Fibroblast of skin of right quadriceps (primary cell): Measurements from ENCODE around the gene B3GNT9.
A peak's percentile ranks its signal among the peaks of the same experiment; 100 is the strongest.

Experiments used
- DNase-seq: peaks from one replicate; pipeline ENCODE4 v3.0.0-alpha.2; 2013

B3GNT9 gene

DNA sequence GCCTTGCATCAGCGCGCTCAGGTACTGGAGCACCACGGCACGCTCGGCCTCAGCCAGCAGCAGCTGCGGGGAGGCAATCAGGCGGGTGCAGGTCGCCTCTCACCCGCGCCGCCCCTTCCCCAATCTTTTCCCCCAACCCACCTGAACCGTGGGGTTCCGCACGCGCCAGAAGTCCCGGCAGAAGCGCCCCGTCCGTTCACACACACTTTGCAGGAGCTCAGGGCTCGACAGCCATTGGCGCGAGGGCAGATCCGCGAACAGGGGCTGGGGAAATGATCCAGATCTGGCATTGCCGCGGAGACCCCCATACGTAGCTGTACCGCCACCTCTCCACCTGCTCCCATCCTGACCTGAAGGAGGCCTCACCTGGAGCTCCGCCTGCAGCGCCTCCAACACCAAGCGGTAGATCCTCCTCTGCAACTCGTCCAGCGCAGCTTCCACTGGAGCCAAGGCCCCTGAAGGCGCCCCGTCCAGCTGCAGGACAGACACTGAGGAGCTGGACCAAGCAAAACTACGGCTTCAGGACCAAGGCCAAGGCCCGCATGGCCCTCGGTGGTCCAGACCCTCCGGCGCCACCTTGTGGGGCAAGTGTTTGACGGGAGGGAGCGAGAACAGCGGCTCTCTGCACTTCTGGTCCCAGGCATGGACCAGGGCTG is 34.3 kb upstream of the B3GNT9 start:
- peak; percentile 80 for DNase-seq

DNA sequence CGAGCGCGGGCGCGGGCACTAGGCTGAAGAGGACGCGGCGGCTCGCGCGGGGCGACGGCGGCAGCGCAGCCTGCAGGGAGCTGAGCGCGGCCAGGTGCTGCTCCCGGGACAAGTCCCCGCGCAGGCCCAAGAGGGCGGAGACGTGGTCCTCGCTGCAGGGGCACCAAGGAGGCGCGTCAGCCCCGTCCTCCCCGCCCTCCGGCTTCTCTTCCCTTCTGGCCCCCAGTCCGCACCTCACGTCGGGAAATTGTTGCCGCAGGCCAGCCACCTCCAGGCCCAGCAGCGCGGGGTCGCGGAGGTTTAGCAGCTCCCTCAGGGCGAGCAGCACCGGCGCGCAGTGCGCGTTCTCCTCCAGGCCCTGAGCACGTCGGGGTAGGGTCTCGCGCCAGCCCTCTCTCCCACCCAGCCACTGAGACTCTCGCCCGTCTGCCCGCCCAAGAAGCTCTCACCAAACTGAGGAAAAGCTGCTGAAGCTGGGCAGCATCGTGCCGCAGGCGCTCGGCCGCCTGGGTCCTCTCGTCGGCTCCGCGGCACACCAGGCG is 33.7 kb upstream of the B3GNT9 start:
- no peak for DNase-seq

DNA sequence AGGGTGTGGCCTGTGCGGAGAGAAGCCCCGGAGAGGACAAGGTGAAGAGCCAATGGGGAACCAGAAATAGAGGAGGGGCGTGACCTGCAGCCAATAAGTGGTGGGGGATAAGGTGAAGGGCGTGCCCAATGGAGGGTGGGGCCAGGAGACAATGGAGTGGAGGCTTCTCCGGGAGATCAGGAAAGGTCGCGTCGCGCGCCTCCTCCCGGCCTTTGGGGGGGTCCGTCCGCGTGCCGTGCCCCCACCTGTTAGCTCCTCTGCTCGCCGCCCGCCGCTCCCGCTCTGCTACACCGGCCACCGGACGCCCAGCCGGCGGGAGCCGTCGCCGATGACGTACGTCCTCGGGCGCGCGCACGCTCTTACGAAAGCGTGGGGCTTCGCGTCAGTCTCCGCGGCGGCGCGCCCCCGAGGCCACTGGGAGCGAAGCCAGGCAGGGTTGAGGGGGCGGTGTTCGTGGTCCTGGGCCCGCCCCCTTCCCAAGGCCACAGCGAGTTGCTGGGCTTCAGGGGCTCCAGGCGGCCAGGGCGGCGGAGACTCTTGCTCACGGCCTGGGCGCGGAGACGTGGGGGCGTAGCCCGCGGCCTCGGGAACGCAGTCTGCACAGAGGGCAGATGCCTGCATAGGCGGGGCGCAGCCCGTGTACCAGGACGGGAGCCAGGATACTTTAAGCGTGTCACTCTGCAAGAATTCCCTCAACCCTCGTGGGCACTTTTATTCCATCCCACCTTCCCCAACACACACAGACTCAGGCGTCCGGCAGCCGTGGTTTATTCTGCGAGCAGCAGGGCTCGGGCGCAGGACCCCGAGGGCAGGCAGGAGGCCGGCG is 33.0 kb upstream of the B3GNT9 start, which contains the start of gene MATCAP1:
MATCAP1 (minus strand) TSS at position 337 of the 826 bp plus-strand sequence. CDS start 3,353 bp downstream, outside the sequence.
- DNase-seq: peak; percentile 98

- DNase-seq: no peak
Observed at GRCh38 chr16:67183284-67183626, 32.5 kb upstream of the B3GNT9 start.

- no peak for DNase-seq
Observed at GRCh38 chr16:67182288-67182687, 31.5 kb upstream of the B3GNT9 start.

- DNase-seq: peak; percentile 79
Observed at GRCh38 chr16:67181346-67181745, 30.5 kb upstream of the B3GNT9 start.

GRCh38 chr16:67180166-67180565 is 29.4 kb upstream of the B3GNT9 start:
- no peak for DNase-seq

DNA sequence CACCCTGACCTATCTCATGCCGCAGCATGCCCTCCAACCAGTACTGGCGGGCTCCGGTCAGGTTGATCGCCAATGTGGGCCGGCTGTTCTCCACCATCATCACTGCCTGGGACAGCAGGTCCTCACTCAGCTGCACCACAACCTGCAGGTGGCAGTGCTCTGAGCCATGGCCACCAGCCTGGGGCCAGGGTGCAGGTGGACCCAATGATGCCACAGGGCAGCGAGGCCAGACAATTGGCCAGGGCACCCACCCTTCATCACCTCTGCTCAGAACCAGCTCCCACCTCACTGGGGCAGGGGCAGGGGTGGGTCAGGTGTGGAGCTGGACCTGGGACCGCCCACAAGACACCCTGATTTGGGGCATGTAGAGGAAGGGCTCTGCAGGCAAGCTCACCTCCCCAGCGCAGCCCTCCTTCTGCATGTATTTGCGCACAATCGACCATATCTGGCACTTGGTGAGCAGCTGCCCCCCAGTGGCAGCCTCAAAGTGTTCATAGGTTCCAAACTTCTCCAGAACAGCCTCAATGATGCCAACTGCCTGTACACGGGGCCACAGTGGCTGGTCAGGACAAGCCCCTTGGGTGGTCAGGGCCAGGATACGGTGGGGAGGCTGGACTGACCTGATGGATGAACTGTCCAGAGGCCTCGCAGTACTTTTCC is 28.8 kb upstream of the B3GNT9 start:
- no peak for DNase-seq

DNA sequence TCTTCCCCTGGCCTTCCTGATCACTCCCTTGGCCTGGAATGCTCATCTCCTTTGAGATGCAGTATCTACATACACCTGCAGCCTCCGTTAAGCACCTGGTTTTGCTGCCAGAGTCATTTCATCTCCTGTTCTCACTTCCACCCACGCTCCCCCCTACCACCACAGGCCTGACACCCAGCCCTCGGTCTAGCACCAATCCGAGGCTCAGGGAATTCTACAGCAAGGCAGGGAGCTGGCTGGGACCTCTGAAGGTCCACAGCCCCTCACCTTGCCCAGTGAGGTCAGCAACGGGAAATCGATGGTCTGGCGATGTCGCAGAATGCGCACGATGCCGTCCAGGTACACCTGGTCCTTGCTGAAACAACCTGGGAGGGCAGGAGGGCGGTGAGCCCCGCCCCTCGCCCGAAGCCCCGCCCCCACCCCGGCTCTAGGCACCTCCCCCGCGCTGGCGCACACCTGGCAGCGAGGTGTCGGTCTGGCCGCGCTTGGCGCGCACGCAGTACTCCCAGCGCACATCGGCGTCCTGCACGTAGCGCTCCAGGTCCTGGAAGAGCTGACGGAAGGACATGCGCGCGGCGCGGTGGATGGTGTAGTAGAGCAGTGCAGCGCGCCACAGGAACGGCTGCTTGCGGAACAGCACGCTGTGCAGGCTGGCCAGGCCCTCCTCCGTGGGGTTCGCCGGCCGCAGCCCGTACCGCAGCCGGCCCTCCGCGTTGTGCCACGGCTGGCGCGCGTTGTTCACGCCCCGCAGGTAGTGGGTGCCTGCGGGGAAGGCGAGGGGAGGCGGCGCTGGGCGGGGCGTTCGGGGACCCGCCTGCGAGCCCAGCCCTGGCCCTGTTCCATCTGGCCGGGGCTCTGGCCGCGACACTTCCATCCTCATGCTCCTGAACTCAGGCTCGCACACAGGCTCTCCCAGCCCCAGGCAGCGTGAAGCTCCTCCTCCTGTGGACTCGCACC is 27.2 kb upstream of the B3GNT9 start:
- peak; percentile 28 for DNase-seq

DNA sequence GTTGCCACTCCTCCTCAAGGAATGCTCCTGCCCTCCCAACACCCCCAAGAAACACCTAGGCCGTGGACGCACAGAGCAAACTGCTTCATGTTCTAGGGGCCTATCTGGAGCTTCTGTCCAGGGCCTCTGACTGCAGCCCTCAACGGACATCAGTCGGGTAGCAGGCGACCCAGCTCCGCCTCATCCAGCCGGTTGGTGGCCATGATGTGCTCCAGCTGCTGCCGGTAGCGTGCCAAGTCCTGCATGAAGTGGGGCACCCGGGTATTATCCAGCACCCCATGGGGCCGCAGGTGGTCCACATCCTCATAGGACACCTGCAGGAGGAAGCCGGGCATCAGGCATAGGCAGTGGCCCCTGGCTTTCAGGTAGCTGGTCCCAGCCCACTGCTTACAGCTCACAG is 25.9 kb upstream of the B3GNT9 start:
- DNase-seq: no peak

GRCh38 chr16:67174706-67175231 is 24.0 kb upstream of the B3GNT9 start:
- no peak for DNase-seq

DNA sequence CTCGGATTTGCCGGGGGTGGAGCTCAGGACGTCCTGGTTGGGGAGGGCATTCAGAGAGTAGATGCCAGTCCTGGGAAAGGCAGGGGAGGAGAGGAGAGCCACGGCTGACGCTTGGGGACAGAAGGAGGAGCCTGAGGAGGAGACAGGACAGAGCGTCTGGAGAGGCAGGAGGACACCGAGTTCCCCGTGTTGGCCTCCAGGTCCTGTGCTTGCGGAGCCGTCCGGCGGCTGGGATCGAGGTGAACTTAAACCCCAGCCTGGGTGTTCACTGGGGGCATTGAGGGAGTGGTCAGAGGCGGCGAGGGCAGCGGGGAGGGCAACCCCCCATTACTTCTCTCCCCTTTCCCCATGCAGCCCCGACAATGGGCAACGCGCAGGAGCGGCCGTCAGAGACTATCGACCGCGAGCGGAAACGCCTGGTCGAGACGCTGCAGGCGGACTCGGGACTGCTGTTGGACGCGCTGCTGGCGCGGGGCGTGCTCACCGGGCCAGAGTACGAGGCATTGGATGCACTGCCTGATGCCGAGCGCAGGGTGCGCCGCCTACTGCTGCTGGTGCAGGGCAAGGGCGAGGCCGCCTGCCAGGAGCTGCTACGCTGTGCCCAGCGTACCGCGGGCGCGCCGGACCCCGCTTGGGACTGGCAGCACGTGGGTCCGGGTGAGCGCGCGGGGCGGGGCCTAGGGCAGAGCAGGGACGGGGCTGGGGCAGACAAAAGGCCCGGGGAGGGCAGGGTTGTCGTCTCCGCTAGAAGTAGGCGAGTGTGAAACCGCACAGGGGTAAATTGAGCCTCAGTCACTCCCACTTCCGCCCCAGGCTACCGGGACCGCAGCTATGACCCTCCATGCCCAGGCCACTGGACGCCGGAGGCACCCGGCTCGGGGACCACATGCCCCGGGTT is 23.3 kb upstream of the B3GNT9 start:
- DNase-seq: peak; percentile 69

- no peak for DNase-seq
Observed at GRCh38 chr16:67173323-67173722, 22.5 kb upstream of the B3GNT9 start.

DNA sequence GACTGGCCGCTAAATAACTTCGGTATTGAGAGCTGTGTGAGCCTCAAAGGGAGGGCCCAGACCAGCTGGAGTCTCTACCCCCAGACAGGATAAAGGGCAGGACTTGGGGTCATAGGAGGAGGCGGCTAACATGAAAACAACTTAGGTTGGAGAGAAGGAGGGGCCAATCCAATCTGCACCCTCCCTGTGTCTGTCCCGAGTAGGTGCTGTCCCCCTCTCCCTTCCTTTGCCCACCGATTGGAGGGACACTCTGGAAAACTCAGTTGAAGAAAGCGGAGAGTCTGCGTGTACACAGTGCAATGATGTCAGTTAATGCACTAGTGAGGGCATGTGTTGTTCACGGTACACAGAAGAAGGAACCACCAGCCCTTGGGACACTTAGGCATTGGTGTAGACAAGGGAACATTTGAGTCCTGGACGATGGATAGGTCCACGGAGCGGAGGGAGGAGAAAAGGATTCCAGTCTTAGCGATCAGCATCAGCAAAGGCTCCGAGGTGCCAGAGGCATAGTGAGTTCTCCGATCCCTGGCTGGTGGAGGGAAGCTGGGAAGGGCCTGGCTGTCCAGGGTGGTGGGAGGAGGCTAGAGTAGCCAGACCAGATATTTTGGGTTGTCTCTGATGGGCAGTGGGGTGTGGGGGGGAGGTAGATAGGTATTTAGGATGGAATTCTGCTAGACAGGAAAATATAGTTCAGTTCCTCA is 20.3 kb upstream of the B3GNT9 start:
- DNase-seq: peak; percentile 30

DNA sequence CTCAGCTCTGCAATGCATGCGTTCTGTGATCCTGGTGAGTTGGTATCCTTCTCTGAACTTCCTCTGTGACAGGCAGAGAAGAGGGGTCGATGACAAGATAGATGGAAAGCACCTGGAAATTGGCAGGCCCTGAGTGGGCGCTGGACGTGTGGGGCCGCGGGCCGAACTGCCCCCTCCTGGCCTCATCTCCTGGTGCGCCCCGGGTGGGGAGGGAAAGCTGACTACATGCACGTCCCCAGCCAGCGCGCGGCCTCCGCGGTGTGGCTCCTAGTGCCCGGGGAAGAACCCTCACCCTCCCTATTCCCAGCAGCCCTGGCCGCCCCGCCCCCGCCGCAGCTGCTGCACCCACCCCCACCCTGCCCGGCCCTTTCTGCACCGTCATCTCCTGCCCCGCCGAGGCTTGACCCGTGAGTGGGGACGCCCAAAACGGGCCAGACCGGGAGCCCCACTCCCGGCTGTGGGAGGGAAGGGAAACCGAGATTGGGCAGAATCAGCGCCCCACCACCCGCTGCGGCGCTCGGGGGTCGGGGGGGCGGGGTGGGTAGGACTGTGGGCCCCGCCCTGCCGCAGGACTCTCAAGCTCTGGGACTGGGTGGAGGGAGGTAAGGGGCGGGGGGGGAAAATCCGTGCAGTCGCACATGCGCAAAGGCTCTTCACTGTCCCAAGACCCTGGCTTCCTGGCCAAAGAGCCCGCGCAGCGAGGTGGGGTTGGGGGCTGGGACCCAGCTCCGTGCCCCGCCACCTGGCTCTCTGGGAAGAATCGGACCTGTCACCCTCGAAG is 19.6 kb upstream of the B3GNT9 start, which contains the start of gene NOL3:
NOL3 (plus strand) TSS at position 371 of the 781 bp plus-strand sequence.
- DNase-seq: peak; percentile 83

GRCh38 chr16:67169642-67170167 is 18.9 kb upstream of the B3GNT9 start:
- DNase-seq: peak; percentile 38

GRCh38 chr16:67169011-67169451 is 18.2 kb upstream of the B3GNT9 start:
- no peak for DNase-seq

- DNase-seq: no peak
Observed at GRCh38 chr16:67167588-67167987, 16.8 kb upstream of the B3GNT9 start.

DNA sequence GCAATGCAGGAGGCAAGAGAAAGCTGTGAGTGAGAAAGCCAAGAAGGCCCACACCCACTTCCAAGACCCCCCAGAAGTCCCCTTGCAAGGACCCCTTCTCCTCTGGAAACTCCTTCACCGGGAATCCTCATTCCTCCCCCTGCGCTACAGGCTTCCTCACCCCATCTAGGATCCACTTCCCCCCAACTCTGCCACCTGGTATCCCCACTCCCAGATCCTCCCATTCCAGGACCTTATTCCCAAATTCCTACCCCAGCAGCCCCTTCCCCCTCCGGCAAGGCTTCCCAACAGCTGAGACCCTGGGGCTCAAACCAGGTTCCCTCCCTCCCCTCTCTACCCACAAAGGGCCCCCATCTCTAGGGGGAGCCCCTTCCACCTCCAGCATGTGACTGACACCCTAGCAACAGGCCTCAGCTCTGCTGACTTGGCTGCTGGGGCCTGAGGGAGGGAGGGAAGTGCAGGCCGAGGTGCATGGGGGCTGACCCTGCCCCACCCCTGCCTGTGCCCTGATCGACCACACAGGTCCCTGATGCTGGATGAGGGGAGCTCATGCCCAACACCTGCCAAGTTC is 15.9 kb upstream of the B3GNT9 start:
- DNase-seq: no peak
